Measurements from ENCODE around the gene FRAS1.
"Not testable (repeated sequence)": the region's sequence is repeated elsewhere in the genome, so short reads cannot be mapped to it uniquely, and the experiment has no call there.

FRAS1 gene

GRCh38 chr4:78464265-78464664 is 407.1 kb downstream of the FRAS1 start:
- no peak for DNase-seq

GRCh38 chr4:78467223-78467622 is 410.1 kb downstream of the FRAS1 start:
- not testable (repeated sequence) for DNase-seq

GRCh38 chr4:78468272-78468671 is 411.1 kb downstream of the FRAS1 start:
- no peak for DNase-seq

GRCh38 chr4:78476108-78476704 is 419.1 kb downstream of the FRAS1 start:
- DNase-seq, result no peak

GRCh38 chr4:78477276-78477675 is 420.2 kb downstream of the FRAS1 start:
- no peak for DNase-seq

GRCh38 chr4:78478523-78478922 is 421.4 kb downstream of the FRAS1 start:
- no peak for DNase-seq

GRCh38 chr4:78480286-78480685 is 423.2 kb downstream of the FRAS1 start:
- DNase-seq, result no peak

GRCh38 chr4:78481180-78481579 is 424.1 kb downstream of the FRAS1 start:
- DNase-seq, result no peak

- no peak for DNase-seq
These were observed 425.2 kb downstream of the FRAS1 start for GRCh38 chr4:78482281-78482680.

GRCh38 chr4:78483811-78484210 is 426.7 kb downstream of the FRAS1 start:
- no peak for DNase-seq

- no peak for DNase-seq
These were observed 427.5 kb downstream of the FRAS1 start for GRCh38 chr4:78484574-78484973.

GRCh38 chr4:78493731-78494130 is 436.6 kb downstream of the FRAS1 start:
- no peak for DNase-seq

GRCh38 chr4:78496021-78496643 is 439.0 kb downstream of the FRAS1 start:
- no peak for DNase-seq

GRCh38 chr4:78506260-78506659 is 449.1 kb downstream of the FRAS1 start:
- not testable (repeated sequence) for DNase-seq

GRCh38 chr4:78509043-78509442 is 451.9 kb downstream of the FRAS1 start:
- no peak for DNase-seq

- no peak for DNase-seq
These were observed 453.0 kb downstream of the FRAS1 start for GRCh38 chr4:78510108-78510507.

GRCh38 chr4:78510681-78511080 is 453.6 kb downstream of the FRAS1 start:
- DNase-seq, result no peak

- no peak for DNase-seq
These were observed 455.3 kb downstream of the FRAS1 start for GRCh38 chr4:78512357-78512920.

GRCh38 chr4:78513411-78513975 is 456.4 kb downstream of the FRAS1 start:
- DNase-seq, result no peak

- peak; percentile 10 for DNase-seq
These were observed 460.0 kb downstream of the FRAS1 start for GRCh38 chr4:78517050-78517652.

GRCh38 chr4:78518561-78518960 is 461.4 kb downstream of the FRAS1 start:
- no peak for DNase-seq

- DNase-seq, result no peak
These were observed 462.8 kb downstream of the FRAS1 start for GRCh38 chr4:78519962-78520361.

- DNase-seq, result no peak
These were observed 463.7 kb downstream of the FRAS1 start for GRCh38 chr4:78520808-78521226.

GRCh38 chr4:78524009-78524408 is 466.9 kb downstream of the FRAS1 start:
- DNase-seq, result no peak

All from activated CD4-positive, alpha-beta T cell treated with anti-CD3 and anti-CD28 coated beads, Interleukin-2, Interleukin-6, amounts not matched to agents 100 ng/mL and 50 ng/mL, durations not matched to agents 16 hours and 8 hours (primary cell).